Activated effector memory CD4-positive, alpha-beta T cell treated with Interleukin-2 at 50 U/mL for 16 hours (primary cell): Measurements from ENCODE around the gene TGFBR2.

Experiments used
- DNase-seq: peaks from one replicate; pipeline ENCODE4 v3.0.0-alpha.2; 2020

TGFBR2 gene

GRCh38 chr3:30676424-30677346 lies 70.3 kb downstream of the TGFBR2 start:
- no peak for DNase-seq

GRCh38 chr3:30677347-30677685 lies 70.9 kb downstream of the TGFBR2 start:
- DNase-seq = no peak

- no peak for DNase-seq
Observed at GRCh38 chr3:30679045-30679444, 72.6 kb downstream of the TGFBR2 start.

- no peak for DNase-seq
Observed at GRCh38 chr3:30680789-30681648, 74.6 kb downstream of the TGFBR2 start.

- no peak for DNase-seq
Observed at GRCh38 chr3:30681649-30682211, 75.3 kb downstream of the TGFBR2 start.

- DNase-seq = no peak
Observed at GRCh38 chr3:30682434-30683155, 76.2 kb downstream of the TGFBR2 start.

GRCh38 chr3:30683769-30684168 lies 77.4 kb downstream of the TGFBR2 start:
- no peak for DNase-seq

GRCh38 chr3:30684356-30684755 lies 78.0 kb downstream of the TGFBR2 start:
- no peak for DNase-seq

GRCh38 chr3:30685267-30685667 lies 78.9 kb downstream of the TGFBR2 start:
- no peak for DNase-seq

- DNase-seq = no peak
Observed at GRCh38 chr3:30686176-30686575, 79.8 kb downstream of the TGFBR2 start.

- DNase-seq = no peak
Observed at GRCh38 chr3:30686799-30687198, 80.4 kb downstream of the TGFBR2 start.

GRCh38 chr3:30687930-30688570 lies 81.6 kb downstream of the TGFBR2 start:
- no peak for DNase-seq

- no peak for DNase-seq
Observed at GRCh38 chr3:30688776-30689641, 82.6 kb downstream of the TGFBR2 start.

GRCh38 chr3:30690199-30690598 lies 83.8 kb downstream of the TGFBR2 start:
- no peak for DNase-seq

GRCh38 chr3:30691249-30691880 lies 85.0 kb downstream of the TGFBR2 start:
- DNase-seq = no peak

- no peak for DNase-seq
Observed at GRCh38 chr3:30691944-30692343, 85.5 kb downstream of the TGFBR2 start.

GRCh38 chr3:30692498-30693130 lies 86.2 kb downstream of the TGFBR2 start:
- no peak for DNase-seq

GRCh38 chr3:30693470-30694120 lies 87.2 kb downstream of the TGFBR2 start:
- no peak for DNase-seq

GRCh38 chr3:30694148-30694547 lies 87.7 kb downstream of the TGFBR2 start:
- no peak for DNase-seq

- DNase-seq = no peak
Observed at GRCh38 chr3:30694668-30695067, 88.3 kb downstream of the TGFBR2 start.
